ENCODE data around the gene SPPL2B. TPM values are rescaled to one million over a fixed set of nuclear protein-coding genes. Genes with fewer than 3 reads are reported as not detected.

Gene SPPL2B
- polyA plus RNA-seq, 1 of the 3 experiments (the other 2 are of a cell fraction), result 58.1 TPM

DNA sequence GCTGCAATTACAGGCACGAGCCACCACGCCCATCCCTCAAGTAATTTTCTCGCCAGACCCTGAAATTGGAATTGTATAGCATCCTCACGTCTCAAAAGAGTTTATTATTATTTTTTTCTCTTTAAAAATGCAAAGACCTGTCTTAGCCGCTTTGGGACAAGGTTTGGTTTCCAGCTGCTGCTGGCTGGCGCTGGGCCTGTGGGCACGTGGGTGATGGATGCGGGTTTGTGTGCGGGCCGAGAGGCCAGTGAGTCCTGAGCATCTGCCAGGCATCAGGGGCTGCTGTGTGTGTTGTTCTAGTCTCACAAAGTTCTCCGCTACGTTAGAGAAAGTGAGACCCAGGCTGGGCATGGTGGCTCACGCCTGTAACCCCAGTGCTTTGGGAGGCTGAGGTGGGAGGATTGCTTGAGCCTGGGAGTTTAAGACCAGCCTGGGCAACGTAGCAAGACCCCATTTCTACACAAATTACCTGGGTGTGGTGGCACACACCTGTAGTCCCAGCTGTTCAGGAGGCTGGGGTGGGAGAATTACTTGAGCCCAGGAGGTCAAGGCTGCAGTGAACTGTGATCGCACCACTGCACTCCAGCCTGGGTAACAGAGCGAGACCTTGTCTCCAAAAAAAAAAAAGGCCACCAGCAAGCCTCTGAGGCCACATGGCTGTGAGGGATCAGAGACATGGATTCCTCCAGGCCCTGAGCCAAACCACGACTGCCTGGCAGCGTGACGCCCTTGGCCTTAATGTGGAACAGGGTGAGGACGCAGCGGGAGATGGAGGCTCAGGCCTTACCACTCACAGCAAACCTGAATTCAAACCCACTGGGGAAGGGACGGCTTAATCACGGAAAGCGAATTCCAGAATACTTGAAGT is 26.9 kb downstream of the SPPL2B start:
- peaks cover 0 to 10% of the 10 kb centered on the region in 2 experiments; a peak in 1 of 4 replicates for H3K4me1 ChIP-seq (ENCODE audit: control insufficient read depth in 1 of 2, insufficient read depth in 2 of 2, low read depth in 1 of 2, low read length in 1 of 2)
- WGBS (ENCODE audit: low lambda C conversion rate), result 87% methylated on average over 22 of the region's 24 CpGs
- ChIA-PET POLR2A (interaction anchor here (0.7 kb wide), 1 partner anchor 101 kb away, joined by 3 read pairs; the partner anchor contains the start of gene LMNB2), CTCF (interaction anchor here (0.9 to 1.1 kb wide), 2 partner anchors 28 to 44 kb away, joined by 3 read pairs; no protein-coding TSS in a partner anchor)
- no peak overlapping the region for H3K4me2 ChIP-seq
- no peak overlapping the region for H2AFZ ChIP-seq (ENCODE audit: low read depth)
- no peaks in the 10 kb centered on the region for H4K20me1 ChIP-seq (ENCODE audit: insufficient read depth)
- H3K27me3 ChIP-seq (ENCODE audit: insufficient read depth), result peaks cover 16% of the 10 kb centered on the region
- no peak overlapping the region for H3K9ac ChIP-seq
- H3K9me2 ChIP-seq, result no peaks in the 10 kb centered on the region
- H3F3A ChIP-seq (replicated peaks; ENCODE audit: insufficient read depth), result no peaks in the 10 kb centered on the region
- H3K4me3 ChIP-seq (ENCODE audit: low read depth in 2 of 2, low read length in 1 of 2), result no peak overlapping the region
- H3K79me2 ChIP-seq (ENCODE audit: insufficient read depth), result no peaks in the 10 kb centered on the region
- DNase-seq, result no peak
- H3K36me3 ChIP-seq (replicated peaks in 1 of 2; ENCODE audit: control insufficient read depth in 1 of 2, insufficient read depth in 2 of 2, low read length in 1 of 2), result peaks cover 0 to 5% of the 10 kb centered on the region in 2 experiments
- no peak overlapping the region; a peak in 1 of 4 replicates for H3K27ac ChIP-seq (ENCODE audit: low read depth in 2 of 2, low read length in 1 of 2)
- TF ChIP-seq RFX5 (IDR thresholded peaks at IDR 0.05; ENCODE audit: low read length) (no peak), ZBTB33 (IDR thresholded peaks at IDR 0.05; ENCODE audit: borderline replicate concordance, low read depth) (no peak), FOSL2 (IDR thresholded peaks at IDR 0.05; ENCODE audit: borderline replicate concordance, low read depth) (no peak), RCOR1 (IDR thresholded peaks at IDR 0.05; ENCODE audit: low read length) (no peak), SIN3A (IDR thresholded peaks at IDR 0.05; ENCODE audit: borderline replicate concordance, low read depth, low read length) (no peak), NRF1 (IDR thresholded peaks at IDR 0.05; ENCODE audit: low read depth, low read length) (no peak), IRF3 (IDR thresholded peaks at IDR 0.05; ENCODE audit: low read depth, low read length) (no peak), ELF1 (IDR thresholded peaks at IDR 0.05) (no peak), EP300 (IDR thresholded peaks at IDR 0.05; ENCODE audit: borderline replicate concordance in 1 of 2, low read depth in 1 of 2, low read length in 1 of 2) (no peak), RAD21 (IDR thresholded peaks at IDR 0.05; ENCODE audit: low read length) (no peak)
- TF ChIP-seq, protein P1, sequence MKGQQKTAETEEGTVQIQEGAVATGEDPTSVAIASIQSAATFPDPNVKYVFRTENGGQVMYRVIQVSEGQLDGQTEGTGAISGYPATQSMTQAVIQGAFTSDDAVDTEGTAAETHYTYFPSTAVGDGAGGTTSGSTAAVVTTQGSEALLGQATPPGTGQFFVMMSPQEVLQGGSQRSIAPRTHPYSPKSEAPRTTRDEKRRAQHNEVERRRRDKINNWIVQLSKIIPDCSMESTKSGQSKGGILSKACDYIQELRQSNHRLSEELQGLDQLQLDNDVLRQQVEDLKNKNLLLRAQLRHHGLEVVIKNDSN (IDR thresholded peaks at IDR 0.05; ENCODE audit: borderline replicate concordance, low read depth), result no peak
- TF ChIP-seq, protein P2, sequence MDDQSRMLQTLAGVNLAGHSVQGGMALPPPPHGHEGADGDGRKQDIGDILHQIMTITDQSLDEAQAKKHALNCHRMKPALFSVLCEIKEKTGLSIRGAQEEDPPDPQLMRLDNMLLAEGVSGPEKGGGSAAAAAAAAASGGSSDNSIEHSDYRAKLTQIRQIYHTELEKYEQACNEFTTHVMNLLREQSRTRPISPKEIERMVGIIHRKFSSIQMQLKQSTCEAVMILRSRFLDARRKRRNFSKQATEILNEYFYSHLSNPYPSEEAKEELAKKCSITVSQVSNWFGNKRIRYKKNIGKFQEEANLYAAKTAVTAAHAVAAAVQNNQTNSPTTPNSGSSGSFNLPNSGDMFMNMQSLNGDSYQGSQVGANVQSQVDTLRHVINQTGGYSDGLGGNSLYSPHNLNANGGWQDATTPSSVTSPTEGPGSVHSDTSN (IDR thresholded peaks at IDR 0.05), result no peak
- no peaks in the 10 kb centered on the region for H3K9me3 ChIP-seq
